T-helper 1 cell treated with Interleukin-12 subunit alpha and Interleukin-12 subunit beta and Interleukin-4 antibody, amounts not matched to agents 30 μg/mL and 1 μg/mL, for 36 hours (primary cell): ENCODE data around the gene NRG3.
"Not testable (repeated sequence)": the region's sequence is repeated elsewhere in the genome, so short reads cannot be mapped to it uniquely, and the experiment has no call there.

Experiments used
- H3K27ac Mint-ChIP-seq: one replicate; pipeline ENCODE4 v1.8.0; 2021; ENCODE audit warnings: mild to moderate bottlenecking, mixed read lengths
- H3K27me3 Mint-ChIP-seq: one replicate; pipeline ENCODE4 v1.8.0; 2021; ENCODE audit warnings: low read depth, mixed read lengths
- H3K36me3 Mint-ChIP-seq: one replicate; pipeline ENCODE4 v1.8.0; 2021; ENCODE audit warnings: low read depth, mixed read lengths
- H3K4me1 Mint-ChIP-seq: one replicate; pipeline ENCODE4 v1.8.0; 2021; ENCODE audit warnings: low read depth, mixed read lengths
- H3K4me3 Mint-ChIP-seq: one replicate; pipeline ENCODE4 v1.8.0; 2021; ENCODE audit warnings: mild to moderate bottlenecking, moderate library complexity, mixed read lengths
- H3K9me3 Mint-ChIP-seq: one replicate; pipeline ENCODE4 v1.8.0; 2021; ENCODE audit warnings: mixed read lengths

NRG3 gene

DNA sequence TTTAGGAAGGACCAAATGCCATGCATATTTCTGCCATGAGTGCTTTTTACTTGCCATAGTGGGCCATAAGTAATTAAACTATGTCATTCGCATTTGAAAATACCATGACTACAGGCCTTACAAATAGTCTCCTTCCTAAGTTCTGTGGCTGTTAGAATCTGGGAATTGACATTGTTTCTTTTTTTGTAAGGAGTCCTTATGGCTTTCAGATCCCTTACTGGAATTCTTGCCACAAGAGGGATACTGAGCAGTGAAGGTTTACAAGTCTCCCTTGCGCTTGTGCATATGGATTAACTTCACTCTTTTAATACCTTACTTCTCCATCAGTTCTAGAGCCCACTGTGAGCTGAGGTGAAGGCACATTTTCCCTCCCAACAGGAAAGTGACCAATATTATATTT, 166.0 kb downstream of the NRG3 start:
- peaks cover 3% of the 10 kb centered on the region for H3K9me3 Mint-ChIP-seq
- H3K27ac Mint-ChIP-seq = no peak overlapping the region
- H3K36me3 Mint-ChIP-seq = no peaks in the 10 kb centered on the region
- no peak overlapping the region for H3K4me3 Mint-ChIP-seq
- no peaks in the 10 kb centered on the region for H3K27me3 Mint-ChIP-seq
- no peaks in the 10 kb centered on the region for H3K4me1 Mint-ChIP-seq

GRCh38 chr10:82056391-82056790, 181.4 kb downstream of the NRG3 start:
- no peaks in the 10 kb centered on the region for H3K27me3 Mint-ChIP-seq
- no peak overlapping the region for H3K27ac Mint-ChIP-seq
- H3K36me3 Mint-ChIP-seq = no peaks in the 10 kb centered on the region
- no peak overlapping the region for H3K4me3 Mint-ChIP-seq
- no peaks in the 10 kb centered on the region for H3K4me1 Mint-ChIP-seq
- H3K9me3 Mint-ChIP-seq = peaks cover 1% of the 10 kb centered on the region

DNA sequence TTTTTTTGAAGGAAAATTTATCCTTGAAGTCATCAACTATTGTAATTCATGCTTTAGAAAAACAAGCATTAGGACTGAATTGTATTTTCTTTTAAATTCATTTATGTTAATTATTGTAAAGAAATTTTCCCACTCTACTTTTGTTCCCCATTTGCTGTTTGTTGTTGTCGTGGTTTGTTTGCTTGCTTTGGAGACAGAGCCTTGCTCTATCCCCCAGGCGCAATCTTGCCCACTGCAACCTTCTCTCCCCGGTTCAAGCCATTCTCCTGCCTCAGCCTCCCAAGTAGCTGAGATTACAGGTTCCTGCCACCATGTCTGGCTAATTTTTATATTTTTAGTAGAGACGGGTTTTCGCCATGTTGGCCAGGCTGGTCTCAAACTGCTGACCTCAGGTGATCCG, 192.2 kb downstream of the NRG3 start:
- H3K4me1 Mint-ChIP-seq, H3K4me3 Mint-ChIP-seq, H3K9me3 Mint-ChIP-seq, H3K36me3 Mint-ChIP-seq, H3K27me3 Mint-ChIP-seq, H3K27ac Mint-ChIP-seq: not testable (repeated sequence)

DNA sequence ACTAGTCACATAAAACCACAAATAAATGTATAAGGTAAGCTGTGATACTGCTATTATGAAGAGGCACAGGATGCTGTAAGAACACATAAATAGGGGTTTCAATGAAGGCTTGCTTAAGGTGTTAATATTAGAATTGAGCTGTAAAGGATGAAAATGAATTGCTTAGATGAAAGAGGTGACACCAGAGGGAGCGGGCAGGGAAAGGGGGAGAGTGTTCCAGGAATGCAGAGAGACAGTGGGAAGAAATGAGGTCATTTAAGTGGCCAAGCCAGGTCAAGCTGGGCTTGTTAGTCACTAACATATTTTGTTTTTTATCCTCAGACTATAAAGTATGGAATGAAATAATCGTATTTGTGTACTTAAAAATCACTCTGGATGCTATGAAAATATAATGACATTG, 193.5 kb downstream of the NRG3 start:
- Mint-ChIP-seq H3K4me3 (no peak overlapping the region), H3K36me3 (no peaks in the 10 kb centered on the region), H3K4me1 (no peaks in the 10 kb centered on the region), H3K27me3 (no peaks in the 10 kb centered on the region), H3K27ac (no peak overlapping the region), H3K9me3 (no peaks in the 10 kb centered on the region)

DNA sequence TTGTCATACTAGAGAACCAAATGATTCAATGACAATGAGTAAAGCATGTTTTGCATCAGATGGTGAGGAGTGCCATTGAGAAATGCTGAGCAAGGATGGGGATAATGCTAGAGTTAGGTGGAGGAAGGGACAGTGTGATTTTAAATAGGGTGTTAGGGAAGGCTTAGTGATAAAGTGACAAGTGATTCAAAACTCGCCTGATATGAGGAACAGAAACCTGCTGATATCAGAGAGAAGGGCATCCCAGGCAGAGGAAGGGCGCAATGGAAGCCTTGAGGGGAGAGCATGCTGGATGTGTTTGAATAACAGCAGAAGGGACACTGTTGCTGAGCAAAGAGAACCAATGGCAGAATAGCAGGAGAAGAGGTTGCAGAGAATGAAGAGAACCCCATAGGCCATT, 196.2 kb downstream of the NRG3 start:
- H3K27me3 Mint-ChIP-seq = no peaks in the 10 kb centered on the region
- H3K4me3 Mint-ChIP-seq = no peak overlapping the region
- peak overlapping the region; percentile 54 for H3K27ac Mint-ChIP-seq
- no peaks in the 10 kb centered on the region for H3K9me3 Mint-ChIP-seq
- H3K4me1 Mint-ChIP-seq = no peaks in the 10 kb centered on the region
- H3K36me3 Mint-ChIP-seq = no peaks in the 10 kb centered on the region

GRCh38 chr10:82072124-82072523, 197.1 kb downstream of the NRG3 start:
- H3K27ac Mint-ChIP-seq = no peak overlapping the region
- no peak overlapping the region for H3K4me3 Mint-ChIP-seq
- no peaks in the 10 kb centered on the region for H3K36me3 Mint-ChIP-seq
- H3K27me3 Mint-ChIP-seq = no peaks in the 10 kb centered on the region
- no peaks in the 10 kb centered on the region for H3K4me1 Mint-ChIP-seq
- peaks cover 4% of the 10 kb centered on the region for H3K9me3 Mint-ChIP-seq

DNA sequence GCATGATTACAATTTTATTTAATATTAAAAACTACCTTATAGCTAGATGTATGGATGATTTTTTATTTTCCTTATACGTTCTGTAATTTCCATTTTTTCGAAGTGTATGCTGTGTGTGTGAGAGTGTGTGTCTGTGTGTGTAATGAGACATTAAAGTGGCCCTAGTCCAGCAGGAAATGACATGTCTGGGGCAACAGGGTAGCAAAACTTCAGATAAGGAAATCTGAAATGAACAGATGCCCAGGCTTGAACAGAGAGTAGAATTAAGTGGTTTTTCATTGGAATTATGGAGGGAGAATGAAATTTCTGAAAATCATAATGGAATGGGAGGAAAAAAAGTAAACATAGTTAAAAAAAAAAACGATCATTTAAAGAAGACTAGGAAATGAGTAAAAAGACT, 200.6 kb downstream of the NRG3 start:
- Mint-ChIP-seq H3K9me3 (peaks cover 4% of the 10 kb centered on the region), H3K4me1 (no peaks in the 10 kb centered on the region), H3K4me3 (no peak overlapping the region), H3K27ac (no peak overlapping the region), H3K36me3 (no peaks in the 10 kb centered on the region), H3K27me3 (no peaks in the 10 kb centered on the region)

DNA sequence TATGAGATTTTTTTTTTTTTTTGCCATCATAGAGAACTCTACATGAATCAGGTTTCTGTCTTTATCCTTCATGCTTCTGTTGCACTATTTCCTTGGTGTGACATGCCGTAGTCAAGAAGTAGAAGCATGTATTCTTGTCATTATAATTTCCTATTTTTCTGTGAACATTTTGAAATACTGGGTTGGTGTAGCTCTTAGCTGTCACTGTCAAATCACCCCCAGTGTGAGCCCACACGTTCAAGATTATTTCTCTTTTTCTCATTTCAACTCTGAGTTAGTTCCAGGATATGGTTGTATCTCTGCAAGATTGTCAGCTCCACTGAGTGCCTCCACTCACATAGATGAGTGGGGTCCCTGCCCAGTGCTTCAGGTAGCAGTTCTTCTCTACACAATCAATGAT, 209.5 kb downstream of the NRG3 start:
- Mint-ChIP-seq H3K4me3 (no peak overlapping the region), H3K27ac (no peak overlapping the region), H3K9me3 (peaks cover 3% of the 10 kb centered on the region)

DNA sequence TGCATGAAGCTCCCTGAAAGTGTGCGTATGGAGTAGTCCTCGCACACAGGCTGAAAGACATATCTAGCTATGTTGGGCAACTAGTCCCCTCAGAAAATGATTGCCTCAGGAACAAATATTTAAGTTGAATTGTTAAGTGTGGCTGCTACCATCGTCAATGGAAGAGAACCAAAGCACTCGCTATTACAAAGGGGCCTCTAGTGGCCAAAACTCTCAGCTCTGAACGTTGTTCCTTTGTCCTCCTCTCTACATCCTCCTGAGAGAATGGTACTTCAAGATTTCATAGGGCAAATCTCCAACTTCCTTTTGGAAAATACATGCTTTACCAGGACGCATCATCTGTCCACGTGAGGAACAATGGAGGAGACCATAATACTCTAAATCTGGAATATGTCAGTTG, 209.9 kb downstream of the NRG3 start:
- Mint-ChIP-seq H3K9me3 (peaks cover 3% of the 10 kb centered on the region), H3K27me3 (no peaks in the 10 kb centered on the region), H3K4me1 (no peaks in the 10 kb centered on the region), H3K4me3 (no peak overlapping the region), H3K27ac (no peak overlapping the region), H3K36me3 (no peaks in the 10 kb centered on the region)

More for the DNA sequence above, 209.5 kb downstream of the NRG3 start:
- H3K27me3 Mint-ChIP-seq = no peaks in the 10 kb centered on the region
- H3K36me3 Mint-ChIP-seq = no peaks in the 10 kb centered on the region
- H3K4me1 Mint-ChIP-seq = no peaks in the 10 kb centered on the region

DNA sequence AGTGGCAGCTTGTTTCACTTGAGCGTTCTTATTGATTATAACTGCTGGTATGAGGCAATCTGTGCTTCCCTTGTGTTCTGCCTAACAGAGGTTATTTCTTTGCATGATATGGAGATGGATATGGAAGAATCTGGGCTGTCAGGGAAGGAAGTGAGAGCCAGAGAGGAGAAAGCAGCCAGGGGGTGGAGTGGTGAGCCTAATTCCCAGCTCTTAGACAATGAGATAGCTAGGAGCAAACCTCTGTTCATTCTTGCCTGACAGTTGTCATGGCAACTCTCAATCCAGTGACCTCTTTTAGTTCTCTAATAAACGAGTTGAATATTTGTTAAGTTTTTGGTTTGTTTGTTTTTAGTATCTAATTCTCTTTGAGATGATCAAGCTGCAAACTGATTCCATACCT, 214.3 kb downstream of the NRG3 start:
- Mint-ChIP-seq H3K4me3 (no peak overlapping the region), H3K27ac (no peak overlapping the region), H3K36me3 (no peaks in the 10 kb centered on the region), H3K27me3 (no peaks in the 10 kb centered on the region), H3K4me1 (no peaks in the 10 kb centered on the region), H3K9me3 (peaks cover 3% of the 10 kb centered on the region)

DNA sequence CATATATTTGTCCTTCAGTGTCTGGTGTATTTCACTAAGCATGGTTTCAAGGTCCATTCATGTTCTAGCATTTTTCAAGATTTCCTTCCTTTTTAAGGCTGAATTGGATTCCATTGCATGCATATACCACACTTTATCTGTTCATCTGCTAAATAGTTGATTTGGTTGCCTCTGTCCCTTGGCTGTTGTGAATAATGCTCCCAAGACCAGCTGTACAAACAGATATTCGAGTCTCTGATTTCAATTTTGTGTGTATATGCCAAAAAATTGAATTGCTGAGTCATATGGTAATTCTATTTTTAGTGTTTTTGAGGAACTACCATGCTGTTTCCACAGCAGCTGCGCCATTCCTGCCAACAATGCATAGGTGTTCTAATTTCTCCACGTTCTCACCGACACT, 216.4 kb downstream of the NRG3 start:
- H3K4me1 Mint-ChIP-seq = no peaks in the 10 kb centered on the region
- H3K27ac Mint-ChIP-seq = no peak overlapping the region
- H3K27me3 Mint-ChIP-seq = no peaks in the 10 kb centered on the region
- H3K9me3 Mint-ChIP-seq = no peaks in the 10 kb centered on the region
- H3K36me3 Mint-ChIP-seq = no peaks in the 10 kb centered on the region
- H3K4me3 Mint-ChIP-seq = no peak overlapping the region

- Mint-ChIP-seq H3K27me3 (no peaks in the 10 kb centered on the region), H3K4me1 (no peaks in the 10 kb centered on the region), H3K4me3 (no peak overlapping the region), H3K27ac (no peak overlapping the region), H3K36me3 (no peaks in the 10 kb centered on the region), H3K9me3 (no peaks in the 10 kb centered on the region)
Measured at GRCh38 chr10:82092111-82092510, 217.1 kb downstream of the NRG3 start.

- Mint-ChIP-seq H3K4me1 (no peaks in the 10 kb centered on the region), H3K9me3 (peaks cover 4% of the 10 kb centered on the region), H3K4me3 (no peak overlapping the region), H3K27me3 (no peaks in the 10 kb centered on the region), H3K36me3 (no peaks in the 10 kb centered on the region), H3K27ac (no peak overlapping the region)
Measured at GRCh38 chr10:82124713-82125112, 249.7 kb downstream of the NRG3 start.

- H3K27ac Mint-ChIP-seq = no peak overlapping the region
- no peak overlapping the region for H3K4me3 Mint-ChIP-seq
- H3K4me1 Mint-ChIP-seq = no peaks in the 10 kb centered on the region
- peaks cover 8% of the 10 kb centered on the region for H3K9me3 Mint-ChIP-seq
- H3K27me3 Mint-ChIP-seq = no peaks in the 10 kb centered on the region
- no peaks in the 10 kb centered on the region for H3K36me3 Mint-ChIP-seq
Measured at GRCh38 chr10:82128527-82128926, 253.5 kb downstream of the NRG3 start.

DNA sequence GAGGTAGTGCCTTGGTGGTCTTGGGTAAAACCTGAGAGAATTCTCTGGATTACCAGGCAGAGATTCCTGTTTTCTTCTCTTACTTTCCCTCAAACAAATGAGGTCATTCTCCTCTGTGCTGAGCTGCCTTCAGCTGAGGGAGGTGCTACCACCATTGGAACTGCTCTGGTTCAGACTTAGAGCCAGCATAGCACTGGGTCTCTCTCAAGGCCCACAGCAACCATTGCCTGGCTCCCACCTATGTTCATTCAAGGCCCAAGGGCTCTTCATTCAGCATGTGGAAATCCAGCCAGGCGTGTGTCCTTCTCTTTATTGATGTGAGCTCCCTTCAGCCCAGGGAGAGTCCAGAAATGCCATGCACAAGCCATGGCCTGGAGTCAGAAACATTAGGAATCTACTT, 261.1 kb downstream of the NRG3 start:
- Mint-ChIP-seq H3K9me3 (peaks cover 8% of the 10 kb centered on the region), H3K27me3 (no peaks in the 10 kb centered on the region), H3K36me3 (no peaks in the 10 kb centered on the region), H3K4me3 (no peak overlapping the region), H3K27ac (no peak overlapping the region), H3K4me1 (no peaks in the 10 kb centered on the region)

DNA sequence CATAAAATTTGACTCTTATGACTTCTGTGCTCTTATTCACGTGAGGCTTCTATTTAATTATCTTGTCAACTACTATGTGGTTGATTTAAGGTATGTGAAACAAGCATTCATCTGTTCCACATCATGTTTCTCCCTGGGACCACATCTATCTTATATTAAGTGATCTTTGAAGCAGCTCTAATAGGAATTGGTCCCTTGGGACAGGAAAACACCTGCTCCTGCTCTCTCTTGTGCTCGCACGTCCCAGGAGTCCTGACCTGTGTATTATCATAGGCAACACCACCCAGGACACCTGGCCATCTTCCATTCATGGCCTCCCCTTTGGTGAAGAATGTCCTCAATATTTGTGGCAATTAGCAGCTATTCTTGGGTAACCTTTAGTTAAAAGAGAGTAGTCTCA, 269.2 kb downstream of the NRG3 start:
- Mint-ChIP-seq H3K27me3 (no peaks in the 10 kb centered on the region), H3K27ac (no peak overlapping the region), H3K4me1 (no peaks in the 10 kb centered on the region), H3K4me3 (no peak overlapping the region), H3K9me3 (no peaks in the 10 kb centered on the region), H3K36me3 (no peaks in the 10 kb centered on the region)
